Endothelial cell of umbilical vein (primary cell): ENCODE measurements around the gene FBXW10B. TPM values are rescaled to one million over a fixed set of nuclear protein-coding genes. Genes with fewer than 3 reads are reported as not detected.

ENCODE experiments used
- BruUV-seq: library from RNA; stranded (reverse); fragments of 400-500 nt; replicated peaks from 2 replicates; lab custom pipeline; 2021; lab: Mats Ljungman, UMichigan
- CTCF ChIA-PET: fragments of 300-600, 350-600 bp; sonication (Branson Sonifier 250); formaldehyde crosslinking; loops from one replicate; lab custom pipeline; 2021; ENCODE audit warnings: antibody characterized with exemption, inconsistent platforms; lab: Charles Lee
- POLR2A ChIA-PET: fragments of 300-600, 350-600 bp; sonication (Branson Sonifier 250); formaldehyde crosslinking; loops from one replicate; lab custom pipeline; 2021; ENCODE audit warnings: antibody characterized with exemption, inconsistent platforms; lab: Charles Lee
- DNase-seq: peaks from one replicate; pipeline ENCODE4 v3.0.0-alpha.2; 2011; ENCODE audit warnings: low read depth, low spot score
- FAIRE-seq: peaks from 2 replicates; lab custom pipeline; 2011; peaks lifted over from hg19 to GRCh38; lab: Jason Lieb, UNC
- H2AFZ ChIP-seq: 2 replicates; pipeline ENCODE4 v1.6.0; 2012; ENCODE audit warnings: low read depth, low read length, control low read depth, inconsistent platforms
- H3K27ac ChIP-seq: 2 replicates; pipeline ENCODE4 v1.5.1; 2011; ENCODE audit warnings: low read depth, mild to moderate bottlenecking, control low read depth, low read length, moderate library complexity; ENCODE audit not compliant: insufficient read depth
- H3K27me3 ChIP-seq, 2 experiments: 2 replicates each; pipeline versions ENCODE4 v1.6.0 to v1.6.1; 2011; ENCODE audit warnings: low read length in 2 of 2, mixed read lengths in 1 of 2; ENCODE audit not compliant: control insufficient read depth in 2 of 2, insufficient read depth in 2 of 2
- H3K36me3 ChIP-seq, 2 experiments: 2 replicates in 1 of 2; 3 replicates in 1 of 2; pipeline ENCODE4 v1.5.1; 2011; ENCODE audit warnings: low read length in 2 of 2, mild to moderate bottlenecking in 1 of 2, moderate library complexity in 1 of 2; ENCODE audit not compliant: control insufficient read depth in 2 of 2, insufficient read depth in 2 of 2; ENCODE audit errors: extremely low read depth in 1 of 2
- H3K4me1 ChIP-seq: 3 replicates; pipeline ENCODE4 v1.5.1; 2011; ENCODE audit warnings: mild to moderate bottlenecking, low read length; ENCODE audit not compliant: control insufficient read depth, insufficient read depth; ENCODE audit errors: extremely low read depth
- H3K4me2 ChIP-seq: 2 replicates; pipeline ENCODE4 v1.6.1; 2011; ENCODE audit warnings: low read length, control low read depth, mixed read lengths; ENCODE audit not compliant: insufficient read depth
- H3K4me3 ChIP-seq, 3 experiments: fragments of 200-600 bp in 1 of 3; sonication (generic), shearing (Covaris generic) in 1 of 3; replicated peaks in 1 of 3; 2 replicates each; pipeline ENCODE4 v1.5.1; 2011 to 2016; ENCODE audit warnings: control low read depth in 3 of 3, low read length in 3 of 3, mild to moderate bottlenecking in 2 of 3, inconsistent platforms in 1 of 3, low read depth in 1 of 3, moderate library complexity in 1 of 3; ENCODE audit not compliant: insufficient read depth in 1 of 3
- H3K79me2 ChIP-seq: 2 replicates; pipeline ENCODE4 v1.6.0; 2012; ENCODE audit warnings: low read length, inconsistent platforms; ENCODE audit not compliant: control insufficient read depth, insufficient read depth
- H3K9ac ChIP-seq: replicated peaks from 2 replicates; pipeline ENCODE3; 2011; ENCODE audit warnings: low read length, control low read depth; ENCODE audit not compliant: insufficient read depth; ENCODE audit errors: extremely low read depth
- H3K9me1 ChIP-seq: replicated peaks from 3 replicates; pipeline ENCODE4 v1.6.0; 2011; ENCODE audit warnings: mild to moderate bottlenecking, low read length; ENCODE audit not compliant: control insufficient read depth, insufficient read depth; ENCODE audit errors: extremely low read depth
- H3K9me3 ChIP-seq: replicated peaks from 2 replicates; pipeline ENCODE4 v1.5.1; 2012; ENCODE audit warnings: low read length, inconsistent platforms; ENCODE audit not compliant: control insufficient read depth, insufficient read depth
- H4K20me1 ChIP-seq: replicated peaks from 2 replicates; pipeline ENCODE3; 2011; ENCODE audit warnings: mild to moderate bottlenecking, low read length; ENCODE audit not compliant: control insufficient read depth, insufficient read depth; ENCODE audit errors: extremely low read depth
- EZH2 ChIP-seq: IDR thresholded peaks from 2 replicates; pipeline ENCODE4 v1.6.1; 2012; ENCODE audit warnings: borderline replicate concordance, low read depth, mild to moderate bottlenecking, moderate library complexity, low read length, inconsistent platforms; ENCODE audit not compliant: severe bottlenecking
- FOS ChIP-seq: IDR thresholded peaks from 2 replicates; pipeline ENCODE4 v1.6.1; 2011; ENCODE audit warnings: mild to moderate bottlenecking, low read length, moderate library complexity, borderline replicate concordance; ENCODE audit not compliant: insufficient read depth
- GATA2 ChIP-seq: IDR thresholded peaks from 2 replicates; pipeline ENCODE4 v1.7.0; 2011; ENCODE audit warnings: low read depth, mild to moderate bottlenecking, moderate library complexity, mixed read lengths, low read length; ENCODE audit not compliant: insufficient read length, insufficient read depth
- JUN ChIP-seq: IDR thresholded peaks from 2 replicates; pipeline ENCODE4 v1.6.1; 2011; ENCODE audit warnings: borderline replicate concordance, low read depth; ENCODE audit not compliant: insufficient read length, insufficient read depth
- MYC ChIP-seq: IDR thresholded peaks from one replicate; pipeline ENCODE4 v1.6.1; 2011; ENCODE audit warnings: mild to moderate bottlenecking, low read depth, low read length
- POLR2A ChIP-seq: IDR thresholded peaks from 2 replicates; pipeline ENCODE4 v1.6.1; 2012; ENCODE audit warnings: low read depth, mild to moderate bottlenecking, control low read depth, low read length
- POLR2AphosphoS5 ChIP-seq: IDR thresholded peaks from 2 replicates; pipeline ENCODE4 v1.6.1; 2012; ENCODE audit warnings: low read depth, mild to moderate bottlenecking, control low read depth, low read length, moderate library complexity; ENCODE audit not compliant: insufficient read depth
- dilution Hi-C: fragments of 300-500 bp; cut with MboI; formaldehyde crosslinking; loops from one replicate; pipeline ENCODE4 v1.15.0; 2019; ENCODE audit warnings: low sequenced_read_pairs; ENCODE audit not compliant: extremely low pct_ligation_motif_present
- intact Hi-C: fragments of 100-400 bp; cut with micrococcal nuclease; formaldehyde crosslinking; loops from one replicate; pipeline ENCODE4 v1.10.0; 2022
- polyA plus RNA-seq, 4 experiments: library from polyadenylated mRNA; depleted of rRNA in 3 of 4; stranded (reverse) in 3 of 4; unstranded in 1 of 4; fragments of >200 nt; gene quantifications; 2 replicates each; pipeline versions ENCODE4 v1.2.1 to v1.2.3, GENCODE V29; 2011 to 2012; ENCODE audit warnings: missing spikeins in 1 of 4
- total RNA-seq: library from RNA; stranded (reverse); gene quantifications from 2 replicates; pipeline ENCODE4 v1.2.3, GENCODE V29; 2021
- TF ChIP-seq, protein P1 (sequence below): IDR thresholded peaks from 2 replicates; pipeline ENCODE4 v1.6.1; 2011; ENCODE audit not compliant: insufficient read depth, insufficient read length
- TF ChIP-seq, protein P2 (sequence below), 2 donors: IDR thresholded peaks; 1 replicate in 1 of 2; 2 replicates in 1 of 2; pipeline ENCODE4 v1.5.1; 2011; ENCODE audit warnings: low read length in 2 of 2, mild to moderate bottlenecking in 2 of 2, moderate library complexity in 2 of 2, control low read depth in 1 of 2, inconsistent platforms in 1 of 2, low read depth in 1 of 2; ENCODE audit not compliant: insufficient read depth in 1 of 2; ENCODE audit errors: extremely low read depth in 1 of 2

FBXW10B gene
- total and polyA plus RNA-seq, 2 donors (not counting 3 experiments of a cell fraction or from before 2014, with no cell fraction given), result 1.3 to 2.5 TPM

DNA sequence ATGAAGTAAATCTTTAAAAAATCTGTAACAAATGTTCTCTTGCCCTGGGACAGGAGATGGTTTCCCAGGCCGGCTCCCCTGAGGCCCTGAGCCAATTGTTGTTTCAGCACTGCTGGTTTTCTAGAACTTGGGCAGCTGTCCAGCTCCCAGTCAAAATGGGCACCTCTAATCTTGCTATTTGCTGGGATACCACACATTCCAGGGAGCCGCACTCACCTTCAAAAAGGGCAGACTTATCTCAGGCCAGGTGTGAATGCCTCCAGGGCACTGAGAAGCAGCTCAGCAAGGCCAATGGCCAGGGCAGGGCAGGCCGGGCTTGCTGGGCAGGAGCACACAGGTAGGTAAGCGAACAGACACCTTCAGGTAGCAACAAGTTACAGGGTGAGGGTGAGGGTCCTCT is 40.2 kb upstream of the FBXW10B start:
- FAIRE-seq (peak; percentile 64), DNase-seq (peak; percentile 73)
- Histone ChIP-seq H3K36me3 (no peaks in the 10 kb centered on the region), H3K9me1 (no peaks in the 10 kb centered on the region), H3K9ac (no peak overlapping the region), H3K4me1 (peaks cover 13% of the 10 kb centered on the region), H3K4me2 (no peak overlapping the region), H3K9me3 (no peaks in the 10 kb centered on the region), H4K20me1 (no peaks in the 10 kb centered on the region), H2AFZ (no peak overlapping the region), H3K27ac (peak overlapping the region; percentile 42), H3K79me2 (no peaks in the 10 kb centered on the region), H3K27me3 (no peaks in the 10 kb centered on the region), H3K4me3 (no peak overlapping the region)
- dilution Hi-C loops, result no loop called here
- ChIA-PET CTCF (no interaction called here), POLR2A (no interaction called here)
- TF ChIP-seq, protein P1, sequence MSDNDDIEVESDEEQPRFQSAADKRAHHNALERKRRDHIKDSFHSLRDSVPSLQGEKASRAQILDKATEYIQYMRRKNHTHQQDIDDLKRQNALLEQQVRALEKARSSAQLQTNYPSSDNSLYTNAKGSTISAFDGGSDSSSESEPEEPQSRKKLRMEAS, result no peak
- TF ChIP-seq, protein P2, sequence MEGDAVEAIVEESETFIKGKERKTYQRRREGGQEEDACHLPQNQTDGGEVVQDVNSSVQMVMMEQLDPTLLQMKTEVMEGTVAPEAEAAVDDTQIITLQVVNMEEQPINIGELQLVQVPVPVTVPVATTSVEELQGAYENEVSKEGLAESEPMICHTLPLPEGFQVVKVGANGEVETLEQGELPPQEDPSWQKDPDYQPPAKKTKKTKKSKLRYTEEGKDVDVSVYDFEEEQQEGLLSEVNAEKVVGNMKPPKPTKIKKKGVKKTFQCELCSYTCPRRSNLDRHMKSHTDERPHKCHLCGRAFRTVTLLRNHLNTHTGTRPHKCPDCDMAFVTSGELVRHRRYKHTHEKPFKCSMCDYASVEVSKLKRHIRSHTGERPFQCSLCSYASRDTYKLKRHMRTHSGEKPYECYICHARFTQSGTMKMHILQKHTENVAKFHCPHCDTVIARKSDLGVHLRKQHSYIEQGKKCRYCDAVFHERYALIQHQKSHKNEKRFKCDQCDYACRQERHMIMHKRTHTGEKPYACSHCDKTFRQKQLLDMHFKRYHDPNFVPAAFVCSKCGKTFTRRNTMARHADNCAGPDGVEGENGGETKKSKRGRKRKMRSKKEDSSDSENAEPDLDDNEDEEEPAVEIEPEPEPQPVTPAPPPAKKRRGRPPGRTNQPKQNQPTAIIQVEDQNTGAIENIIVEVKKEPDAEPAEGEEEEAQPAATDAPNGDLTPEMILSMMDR (IDR thresholded peaks at IDR 0.05; ENCODE audit: extremely low read depth in 1 of 2, insufficient read depth in 1 of 2, low read depth in 1 of 2, low read length in 2 of 2), result no peak
- TF ChIP-seq POLR2A (no peak), JUN (no peak), FOS (no peak), MYC (no peak), EZH2 (no peak), GATA2 (no peak), POLR2AphosphoS5 (no peak)
- no TSS peak for BruUV-seq
- intact Hi-C loops, result no loop called here
